GM21528 (cell line): ENCODE results near the gene PRDM7.
"Not testable (repeated sequence)": the region's sequence is repeated elsewhere in the genome, so short reads cannot be mapped to it uniquely, and the experiment has no call there.

Experiments
- ATAC-seq: cut with Tn5 transposase; IDR thresholded peaks from one replicate; pipeline ENCODE4 v1.9.1; 2021; ENCODE audit warnings: mild to moderate bottlenecking, moderate library complexity; ENCODE audit not compliant: unreplicated experiment, low FRiP score

Gene PRDM7

DNA sequence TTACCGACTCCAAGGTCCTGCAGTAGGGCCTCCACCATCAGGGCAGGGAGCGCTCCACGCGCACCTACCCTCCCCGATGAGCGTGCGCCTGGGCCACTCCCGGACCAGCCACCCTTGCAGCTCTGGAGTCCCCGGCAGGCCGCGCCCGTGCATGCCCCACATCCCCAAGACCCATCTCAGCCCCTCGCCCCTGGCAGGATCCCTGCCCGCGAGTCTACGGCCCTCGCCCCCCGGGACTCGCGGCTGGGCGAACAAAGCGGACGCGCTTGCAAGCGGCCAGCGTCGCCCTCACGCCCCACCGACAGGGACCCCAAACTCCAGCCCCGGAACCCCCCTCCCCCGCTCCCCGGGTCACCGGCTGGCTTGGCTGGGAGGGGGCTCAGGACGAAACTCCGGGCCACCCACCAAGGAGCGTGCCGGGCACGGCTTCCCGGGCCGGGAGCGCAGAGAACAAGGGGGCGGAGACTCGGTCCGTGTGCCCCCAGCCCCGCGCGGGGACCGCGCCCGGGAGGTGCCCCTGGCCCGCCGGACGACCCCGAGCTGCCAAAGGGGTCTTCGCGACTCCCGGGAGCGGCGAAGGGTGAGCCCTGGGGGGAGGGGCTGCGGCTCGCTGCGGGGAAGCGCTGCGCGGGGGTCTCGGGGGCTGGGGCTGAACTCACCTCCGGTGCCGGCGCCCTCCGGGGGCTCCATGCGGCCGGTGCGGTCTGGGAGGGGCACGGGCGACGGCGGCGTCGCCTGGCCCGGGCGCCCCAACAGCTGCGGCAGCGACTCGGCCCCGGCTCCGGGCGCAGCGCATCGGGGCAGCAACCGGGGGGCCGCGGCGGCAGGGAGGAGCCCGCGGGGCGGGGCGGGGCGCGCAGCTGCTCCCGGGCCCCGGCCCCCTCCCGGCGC lies 58.2 kb downstream of the PRDM7 start, which contains the start of gene DBNDD1:
DBNDD1 (minus strand) TSS at position 805 of the 891 bp plus-strand sequence; CDS start at position 690, 115 bp downstream.
- no peak for ATAC-seq

GRCh38 chr16:90018297-90018651 lies 58.9 kb downstream of the PRDM7 start:
- no peak for ATAC-seq

- no peak for ATAC-seq
Measured at GRCh38 chr16:90016339-90016950, 60.7 kb downstream of the PRDM7 start.

GRCh38 chr16:90015586-90016338 lies 61.4 kb downstream of the PRDM7 start:
- ATAC-seq = no peak

DNA sequence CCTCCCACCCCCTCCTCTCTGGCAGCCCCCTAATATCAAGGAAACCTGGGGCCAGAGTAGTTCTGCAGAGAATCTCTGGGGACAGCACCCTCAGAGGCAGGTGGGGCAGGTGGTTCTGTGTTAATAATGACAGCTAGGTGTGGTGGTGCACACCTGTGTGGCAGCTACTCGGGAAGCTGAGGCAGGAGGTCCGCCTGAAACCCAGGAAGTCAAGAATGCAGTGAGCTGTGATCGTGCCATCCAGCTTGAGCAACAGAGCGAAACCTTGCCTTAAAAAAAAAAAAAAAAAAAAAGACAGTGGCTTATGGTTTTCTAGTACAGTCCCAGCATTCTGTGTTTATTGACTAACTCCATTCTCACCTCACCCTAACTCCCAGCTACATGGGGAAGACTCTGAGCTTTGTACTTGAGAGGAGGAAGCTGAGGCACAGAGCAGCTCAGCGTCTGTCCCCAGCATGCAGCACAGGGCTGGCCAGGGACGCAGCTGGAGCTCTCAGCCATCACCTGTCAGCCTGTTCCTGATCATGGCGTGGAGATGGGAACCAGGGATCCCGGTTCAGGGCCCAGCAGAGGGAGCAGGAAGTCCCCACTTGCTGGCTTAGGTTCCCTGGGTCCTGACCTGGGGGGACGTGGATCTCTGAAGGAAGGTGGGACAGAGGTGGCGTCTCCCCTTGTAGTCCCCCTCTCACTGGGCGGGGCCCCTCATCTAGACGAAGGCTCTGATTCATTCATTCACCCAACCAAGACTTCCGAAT lies 64.0 kb downstream of the PRDM7 start:
- no peak for ATAC-seq

DNA sequence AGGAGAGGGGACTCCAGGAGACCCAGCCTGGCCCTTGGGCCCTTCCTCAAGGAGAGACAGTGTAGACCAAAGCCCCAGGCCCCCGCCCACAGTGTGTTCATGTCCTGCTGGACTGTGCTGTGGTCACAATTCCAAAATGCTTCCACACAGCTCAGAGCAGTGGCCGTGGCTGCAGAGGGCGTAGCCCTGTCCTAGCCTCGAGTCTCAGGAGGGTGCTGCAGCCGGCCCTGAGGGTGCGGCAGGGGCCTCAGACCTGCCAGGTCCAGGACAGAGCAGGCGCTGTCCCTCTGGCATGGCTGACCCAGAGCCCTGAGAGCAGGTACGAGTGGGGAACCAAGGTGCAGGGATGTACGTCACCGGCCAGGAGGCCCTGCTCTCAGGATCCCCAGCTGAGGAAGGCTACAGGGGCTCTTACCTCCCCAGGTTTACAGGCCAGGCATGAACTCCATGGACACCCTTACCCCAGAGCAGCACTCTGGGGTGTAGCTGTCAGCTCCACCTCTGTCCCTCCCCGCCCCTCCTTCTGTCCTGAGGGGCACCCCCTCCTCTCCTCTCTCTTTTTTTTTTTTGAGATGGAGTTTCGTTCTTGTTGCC lies 65.1 kb downstream of the PRDM7 start:
- no peak for ATAC-seq

DNA sequence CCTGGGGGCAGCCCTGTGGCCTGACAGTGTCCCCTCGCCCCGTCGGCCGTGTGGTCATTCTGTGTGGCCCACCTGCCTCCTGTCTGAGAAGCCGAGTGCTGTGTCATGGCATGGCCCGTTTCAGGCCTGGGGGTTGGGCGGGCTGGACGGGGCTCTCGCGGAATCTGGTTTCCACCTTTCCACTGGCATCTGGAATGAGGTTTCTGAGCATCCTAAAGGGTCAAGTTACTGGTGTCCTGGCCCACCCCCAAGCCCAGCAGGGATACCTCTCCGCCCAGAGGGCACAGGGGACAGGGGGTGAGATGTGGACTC lies 65.7 kb downstream of the PRDM7 start:
- ATAC-seq = no peak

GRCh38 chr16:90010676-90011507 lies 66.2 kb downstream of the PRDM7 start:
- ATAC-seq = no peak

DNA sequence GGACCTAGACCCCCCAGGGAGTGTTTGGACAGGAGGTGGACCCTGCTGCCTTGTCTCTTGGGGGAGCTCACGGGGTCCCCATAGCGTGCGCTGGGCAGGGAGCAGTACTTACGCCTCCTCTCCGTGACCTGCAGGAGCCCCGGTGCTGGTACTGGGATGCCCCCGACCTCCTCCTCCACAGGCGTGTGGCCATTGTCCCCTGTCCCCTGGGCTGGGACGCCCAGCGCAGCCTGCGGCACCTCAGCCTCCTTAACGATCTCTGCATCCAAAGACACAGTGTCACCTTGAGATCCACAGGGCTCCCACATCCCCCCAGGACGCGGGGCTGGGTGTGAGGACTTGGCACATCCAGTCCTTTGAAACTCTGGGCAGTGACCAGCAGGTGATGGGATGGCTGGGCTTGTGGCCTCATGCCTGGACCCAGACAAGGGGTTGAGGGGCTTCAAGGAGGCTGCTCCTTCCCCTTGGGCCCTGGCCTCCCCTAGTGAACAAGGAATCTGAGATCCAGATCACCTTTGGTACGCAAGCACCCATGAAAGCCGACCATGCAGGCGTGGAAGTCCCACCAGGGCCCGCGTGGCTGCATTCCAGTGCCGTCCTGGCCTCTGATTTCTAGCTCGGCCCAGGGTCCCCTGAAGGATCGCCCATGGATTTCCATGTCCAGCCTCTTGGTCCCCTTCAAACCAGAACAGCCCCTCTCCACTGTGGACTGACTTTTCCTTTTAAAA lies 67.8 kb downstream of the PRDM7 start:
- ATAC-seq = no peak

- no peak for ATAC-seq
Measured at GRCh38 chr16:90008708-90009145, 68.4 kb downstream of the PRDM7 start.

DNA sequence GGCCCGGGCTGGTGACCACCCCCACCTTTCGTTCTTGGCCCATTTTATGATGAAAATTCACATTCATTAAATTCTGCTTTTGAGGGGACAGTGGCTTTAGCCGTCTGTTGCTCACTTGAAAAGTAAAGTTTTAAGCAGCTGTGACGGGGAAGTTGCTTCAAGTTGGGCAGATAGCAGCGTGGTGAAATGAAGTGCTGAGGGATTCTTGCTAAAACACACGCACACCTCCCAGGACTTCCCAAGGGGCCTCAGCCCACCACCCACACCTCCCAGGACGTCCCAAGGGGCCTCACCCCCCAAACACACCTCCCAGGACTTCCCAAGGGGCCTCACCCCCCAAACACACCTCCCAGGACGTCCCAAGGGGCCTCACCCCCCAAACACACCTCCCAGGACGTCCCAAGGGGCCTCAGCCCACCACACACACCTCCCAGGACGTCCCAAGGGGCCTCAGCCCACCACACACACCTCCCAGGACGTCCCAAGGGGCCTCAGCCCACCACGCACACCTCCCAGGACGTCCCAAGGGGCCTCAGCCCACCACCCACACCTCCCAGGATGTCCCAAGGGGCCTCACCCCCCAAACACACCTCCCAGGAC lies 69.4 kb downstream of the PRDM7 start:
- ATAC-seq = not testable (repeated sequence)

DNA sequence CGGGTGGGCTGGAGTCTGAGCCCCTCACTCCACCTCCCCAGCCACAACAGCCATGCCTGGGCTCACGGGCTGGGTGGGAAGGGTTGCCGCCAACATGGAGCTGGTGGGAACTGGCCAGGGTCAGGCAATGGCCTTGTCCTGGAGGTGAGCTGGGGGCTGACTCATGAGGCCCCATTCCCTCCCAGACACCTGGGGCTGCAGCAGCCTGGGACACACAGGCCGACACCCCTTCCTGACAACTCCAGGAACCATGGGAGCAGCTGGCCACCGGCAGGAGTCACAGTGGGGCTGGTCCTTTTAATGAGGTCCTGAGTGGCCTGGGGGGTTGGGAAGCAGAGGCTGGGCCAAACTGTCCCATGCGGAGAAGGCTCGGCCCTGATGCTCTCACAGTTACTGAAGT lies 70.1 kb downstream of the PRDM7 start:
- no peak for ATAC-seq
